NB4 (cell line): ENCODE results near the gene NDUFA3.

Experiments
- DNase-seq: peaks from one replicate; pipeline ENCODE4 v3.0.0; 2010; ENCODE audit warnings: low read depth
- H3K4me3 ChIP-seq: one replicate; pipeline ENCODE4 v1.5.1; 2011; ENCODE audit warnings: mild to moderate bottlenecking, low read depth, low read length, moderate library complexity
- CTCF ChIP-seq: IDR thresholded peaks from one replicate; pipeline ENCODE4 v1.5.1; 2012; ENCODE audit warnings: low read depth, low read length
- MAX ChIP-seq: IDR thresholded peaks from 2 replicates; pipeline ENCODE4 v1.6.1; 2011; ENCODE audit warnings: low read depth, low read length
- MYC ChIP-seq: IDR thresholded peaks from 2 replicates; pipeline ENCODE4 v1.6.1; 2011; ENCODE audit warnings: low read depth, low read length
- POLR2A ChIP-seq: IDR thresholded peaks from 2 replicates; pipeline ENCODE4 v1.6.1; 2011; ENCODE audit warnings: mild to moderate bottlenecking; ENCODE audit not compliant: insufficient read length; ENCODE audit errors: extremely low read depth

NDUFA3 gene

GRCh38 chr19:54125713-54126112 lies 23.1 kb downstream of the NDUFA3 start:
- DNase-seq: no peak
- TF ChIP-seq POLR2A (no peak), CTCF (no peak)
- no peak overlapping the region for H3K4me3 ChIP-seq

- TF ChIP-seq MAX (no peak), CTCF (no peak), POLR2A (no peak), MYC (no peak)
Measured at GRCh38 chr19:54127688-54128440, 25.2 kb downstream of the NDUFA3 start.

GRCh38 chr19:54128441-54128725 lies 25.7 kb downstream of the NDUFA3 start:
- no peak for TF ChIP-seq MAX
- no peak for TF ChIP-seq POLR2A
- TF ChIP-seq MYC: no peak
- no peak for TF ChIP-seq CTCF
- DNase-seq: no peak
- H3K4me3 ChIP-seq: no peak overlapping the region

More at GRCh38 chr19:54127688-54128440, 25.2 kb downstream of the NDUFA3 start:
- H3K4me3 ChIP-seq: no peak overlapping the region
- DNase-seq: no peak

- no peak for DNase-seq
- no peak for TF ChIP-seq MYC
- no peak for TF ChIP-seq POLR2A
- TF ChIP-seq MAX: no peak
- no peak for TF ChIP-seq CTCF
Measured at GRCh38 chr19:54128796-54129616, 26.4 kb downstream of the NDUFA3 start.

GRCh38 chr19:54129617-54129996 lies 27.0 kb downstream of the NDUFA3 start:
- no peak overlapping the region for H3K4me3 ChIP-seq
- TF ChIP-seq MAX (no peak), MYC (no peak), CTCF (no peak), POLR2A (no peak)
- no peak for DNase-seq

More at GRCh38 chr19:54128796-54129616, 26.4 kb downstream of the NDUFA3 start:
- H3K4me3 ChIP-seq: no peak overlapping the region
